ENCODE data around the gene SLC35E1.

Gene SLC35E1

GRCh38 chr19:16596399-16596798 is 24.2 kb upstream of the SLC35E1 start:
- DNase-seq (ENCODE audit: low read depth): no peak

- no peak for DNase-seq (ENCODE audit: low read depth)
Measured at GRCh38 chr19:16595097-16595496, 22.9 kb upstream of the SLC35E1 start.

DNA sequence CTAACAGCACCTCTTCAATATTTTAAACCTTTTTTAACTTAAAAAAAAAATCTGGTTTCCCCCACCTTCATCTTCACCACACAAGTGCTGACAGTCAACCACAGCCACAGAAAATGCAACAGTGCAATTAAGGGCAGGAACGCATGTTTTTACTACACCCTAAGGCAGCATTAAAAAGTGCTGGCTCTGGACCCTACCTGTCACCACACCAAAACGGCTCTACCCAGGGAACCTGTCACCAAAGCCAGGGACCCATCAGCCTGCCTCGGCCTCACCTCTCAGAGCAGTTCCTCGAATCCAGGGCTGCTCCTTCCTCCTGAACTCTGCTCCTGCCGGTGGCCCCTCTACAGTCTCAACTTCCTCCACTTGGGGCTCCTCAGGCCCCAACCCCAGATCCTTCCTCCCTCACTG is 22.5 kb upstream of the SLC35E1 start:
- no peak for DNase-seq (ENCODE audit: low read depth)

GRCh38 chr19:16594131-16594586 is 21.9 kb upstream of the SLC35E1 start:
- no peak for DNase-seq (ENCODE audit: low read depth)

DNA sequence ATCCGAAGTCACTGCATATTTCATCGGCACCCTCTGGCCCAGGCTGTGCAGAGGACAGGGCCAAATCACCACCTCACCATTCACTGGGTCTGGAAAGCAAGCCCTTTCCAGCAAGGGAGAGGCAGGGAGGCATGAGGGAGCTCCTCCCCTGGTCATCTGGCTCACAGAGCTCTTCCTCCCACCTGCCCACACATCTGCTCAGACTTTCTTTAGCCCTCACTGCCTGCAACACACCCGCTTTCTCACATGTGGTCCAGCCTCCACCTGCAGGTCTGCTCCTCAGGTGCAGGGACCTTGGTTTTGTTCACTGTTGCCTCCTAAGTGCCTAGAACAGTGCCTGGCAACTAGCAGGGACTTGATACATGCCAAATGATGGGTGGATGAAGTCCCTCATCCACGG is 21.0 kb upstream of the SLC35E1 start:
- no peak for DNase-seq (ENCODE audit: low read depth)

- peak; percentile 50 for DNase-seq (ENCODE audit: low read depth)
Measured at GRCh38 chr19:16591803-16592556, 19.8 kb upstream of the SLC35E1 start.

DNA sequence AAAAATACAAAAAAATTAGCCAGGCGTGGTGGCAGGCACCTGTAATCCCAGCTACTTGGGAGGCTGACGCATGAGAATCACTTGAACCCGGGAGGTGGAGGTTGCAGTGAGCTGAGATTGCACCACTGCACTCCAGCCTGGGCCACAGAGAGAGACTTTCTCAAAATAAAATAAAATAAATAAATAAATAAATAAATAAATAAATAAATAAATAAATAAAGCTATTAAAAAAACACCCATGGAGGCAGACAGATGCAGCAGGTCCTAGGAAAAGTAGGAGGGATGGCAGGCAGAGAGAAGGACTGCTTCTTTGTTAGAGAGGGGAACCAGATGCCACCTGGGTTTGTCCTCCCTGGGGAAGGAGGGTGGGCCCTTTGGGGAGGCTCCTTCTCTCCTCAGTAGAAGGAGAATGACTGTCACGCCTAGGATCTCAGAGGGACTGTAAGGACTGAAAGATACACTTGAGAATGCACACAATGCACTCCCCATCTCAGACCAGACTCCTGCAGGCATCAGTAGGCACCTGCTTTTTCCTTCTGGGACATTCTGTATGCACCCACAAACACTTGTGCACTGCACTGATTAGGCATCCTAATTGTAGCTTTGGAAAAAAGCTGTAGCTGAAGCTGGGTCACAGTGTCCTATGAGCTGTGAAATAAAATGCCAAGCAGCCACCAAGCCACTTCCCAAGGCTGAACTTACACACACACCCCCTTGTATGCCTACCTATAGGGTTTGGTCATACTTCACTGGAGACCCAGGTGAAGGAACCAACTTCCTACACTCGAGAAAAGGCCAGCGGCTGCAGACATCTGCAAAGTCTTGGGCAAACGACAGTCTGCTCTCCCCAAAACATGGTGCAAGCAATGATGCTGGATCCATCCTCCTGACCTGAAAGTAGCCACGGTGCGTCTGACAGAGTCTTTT is 18.9 kb upstream of the SLC35E1 start:
- DNase-seq (ENCODE audit: low read depth): no peak

GRCh38 chr19:16589917-16590316 is 17.7 kb upstream of the SLC35E1 start:
- DNase-seq (ENCODE audit: low read depth): no peak

DNA sequence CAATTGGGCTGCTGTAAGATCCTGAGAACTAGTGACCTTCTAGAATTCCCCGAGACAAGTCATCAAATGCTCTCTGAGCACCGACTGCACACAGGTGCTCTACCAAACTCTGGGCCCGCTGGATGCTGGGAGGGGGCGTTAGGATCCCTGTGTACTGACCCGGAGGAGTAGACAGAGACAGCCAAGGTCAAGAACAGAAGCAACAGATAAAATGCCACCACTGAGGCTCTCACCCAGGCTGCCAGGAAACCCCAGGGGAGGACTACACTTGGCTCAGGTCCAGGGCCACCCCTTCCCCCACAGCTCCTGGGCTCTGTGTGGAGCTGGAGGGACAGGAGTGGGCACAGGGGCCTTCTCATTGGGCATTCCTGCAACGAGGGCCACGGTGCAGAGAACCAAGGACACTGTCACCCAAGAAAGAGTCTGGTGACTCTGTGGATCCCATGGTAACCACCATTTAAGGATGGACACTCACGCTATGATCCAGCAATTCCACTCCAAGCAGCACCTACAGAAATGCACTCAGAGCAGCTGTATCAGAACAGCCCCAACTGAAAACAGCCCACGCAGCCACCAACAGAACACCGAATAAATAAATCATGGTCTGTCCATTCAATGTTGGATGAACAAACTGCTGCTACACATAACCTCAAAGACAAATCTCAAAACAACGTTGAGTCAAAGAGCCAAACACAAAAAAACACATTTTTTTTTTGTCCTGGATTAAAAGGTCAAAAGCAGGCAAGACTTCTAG is 16.8 kb upstream of the SLC35E1 start:
- DNase-seq (ENCODE audit: low read depth): no peak

GRCh38 chr19:16587833-16588823 is 15.9 kb upstream of the SLC35E1 start:
- DNase-seq (ENCODE audit: low read depth): no peak

DNA sequence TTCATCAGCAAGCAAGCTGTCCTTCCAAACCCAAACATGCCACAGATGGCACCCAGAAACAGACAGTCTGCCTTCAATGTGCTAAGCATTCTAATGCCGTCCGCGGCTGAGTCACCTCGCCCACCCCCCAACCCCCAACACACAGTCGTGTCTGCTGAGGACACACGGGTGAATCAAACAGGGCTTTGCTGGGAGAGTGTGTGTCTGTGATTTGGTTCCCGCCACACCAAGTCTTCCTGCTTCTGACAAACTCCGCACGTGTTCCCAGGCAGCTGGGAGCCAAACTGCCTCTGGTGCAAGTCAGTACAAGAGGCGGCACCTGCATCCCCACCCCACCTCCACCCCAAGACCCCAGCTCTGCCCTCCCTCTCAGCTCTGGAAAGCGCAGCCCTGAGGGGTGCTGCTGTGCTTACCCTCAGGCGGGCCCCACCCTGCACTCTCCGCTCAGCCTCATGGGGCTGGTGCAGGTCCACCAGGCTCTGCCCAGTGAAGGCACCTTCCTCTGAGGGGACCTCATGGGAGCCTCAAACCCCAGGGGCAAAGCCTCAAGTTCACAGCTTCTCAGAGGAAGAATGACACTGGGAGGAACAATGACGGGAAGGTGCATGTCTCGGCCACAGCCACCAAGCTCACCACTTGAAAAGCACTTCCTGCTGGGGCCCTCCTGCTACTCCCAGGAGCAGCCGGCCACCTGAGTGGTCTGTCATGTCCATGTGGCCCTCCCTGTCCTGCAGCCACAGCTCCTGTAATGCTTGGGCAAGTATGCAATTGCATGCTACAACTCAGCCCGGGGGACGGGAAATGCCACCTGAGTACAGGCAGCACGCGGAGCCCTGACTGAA is 15.0 kb upstream of the SLC35E1 start:
- peak; percentile 55 for DNase-seq (ENCODE audit: low read depth)

DNA sequence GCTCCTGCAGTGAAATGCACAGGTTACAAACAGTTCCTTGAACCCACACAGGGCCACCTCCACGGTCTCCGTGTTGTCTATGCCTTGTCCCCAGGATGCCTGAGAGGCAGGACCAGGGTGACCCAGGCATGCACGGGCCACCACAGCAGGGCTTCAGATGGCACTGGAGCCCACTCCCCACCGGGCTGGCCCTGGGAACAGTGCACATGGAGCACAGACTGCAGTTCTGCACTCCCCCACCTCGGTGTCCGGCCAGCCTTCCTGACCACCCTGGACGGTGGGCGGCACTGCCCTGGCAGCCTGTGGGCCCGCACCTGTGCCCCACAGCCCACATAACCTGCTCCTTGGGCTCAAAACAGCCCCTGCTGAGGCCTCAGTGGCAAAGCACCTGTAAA is 14.3 kb upstream of the SLC35E1 start:
- no peak for DNase-seq (ENCODE audit: low read depth)

DNA sequence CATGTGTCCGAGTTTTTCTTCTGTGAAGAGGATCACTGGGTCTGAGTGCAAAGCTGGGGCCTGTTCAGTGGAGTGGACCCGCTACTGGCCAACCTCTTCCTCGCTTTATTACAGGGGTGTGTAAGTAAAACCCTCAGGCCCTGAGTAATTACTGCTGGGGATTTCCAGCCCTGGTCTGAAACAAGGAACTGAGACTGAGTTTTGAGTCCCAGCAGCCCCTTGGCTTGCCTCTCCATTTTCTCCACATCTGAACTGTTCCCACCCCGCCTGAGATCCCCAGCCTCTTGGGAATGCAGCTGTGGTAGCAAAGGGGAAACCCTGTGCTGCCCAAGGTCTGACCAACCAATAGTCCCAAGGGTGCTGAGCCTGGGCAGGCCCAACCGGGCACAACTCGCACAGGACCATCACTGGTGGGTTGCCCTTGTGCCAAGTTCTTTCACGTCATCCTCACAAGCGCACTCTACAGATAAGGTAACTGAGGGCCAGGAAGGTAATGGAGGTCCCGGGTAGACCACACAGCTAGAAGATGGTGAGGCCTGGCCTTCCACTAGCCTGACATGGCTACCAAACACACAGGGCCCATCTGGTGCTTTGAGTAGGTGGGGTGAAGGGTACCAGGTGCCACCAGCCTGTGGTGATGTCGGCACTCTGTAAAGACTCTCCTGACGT is 13.7 kb upstream of the SLC35E1 start:
- DNase-seq (ENCODE audit: low read depth): peak; percentile 19

- no peak for DNase-seq (ENCODE audit: low read depth)
Measured at GRCh38 chr19:16585094-16585801, 13.0 kb upstream of the SLC35E1 start.

- DNase-seq (ENCODE audit: low read depth): peak; percentile 90
Measured at GRCh38 chr19:16584248-16585093, 12.3 kb upstream of the SLC35E1 start.

GRCh38 chr19:16582486-16583261 is 10.5 kb upstream of the SLC35E1 start:
- no peak for DNase-seq (ENCODE audit: low read depth)

DNA sequence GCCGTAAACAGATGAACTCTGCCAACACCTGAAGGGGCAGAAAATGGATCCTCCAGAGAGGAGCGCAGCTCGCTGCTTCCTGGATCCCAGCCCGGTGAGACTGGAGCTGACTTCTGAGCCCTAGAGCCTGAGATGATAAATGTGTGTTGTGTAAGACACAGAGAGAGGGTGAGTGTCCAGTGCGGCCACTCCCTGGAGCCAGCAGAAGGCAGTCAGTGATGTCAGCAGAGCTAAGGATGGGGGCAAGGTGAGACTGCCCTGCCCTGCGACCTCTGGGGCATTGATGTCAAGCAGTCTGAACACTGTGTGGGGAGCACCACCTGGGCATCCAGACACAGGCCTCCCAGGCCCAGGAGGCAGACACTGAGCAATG is 9.7 kb upstream of the SLC35E1 start:
- DNase-seq (ENCODE audit: low read depth): no peak

All from ELR (cell line).